Measurements from ENCODE around the gene CACUL1.

CACUL1 gene

GRCh38 chr10:118633786-118634185, 121.0 kb downstream of the CACUL1 start:
- H3K27ac ChIP-seq (ENCODE audit: low read depth, low read length) = no peak overlapping the region
- H4K20me1 ChIP-seq (ENCODE audit: control insufficient read depth, insufficient read depth, low read depth, low read length) = no peaks in the 10 kb centered on the region
- H3K27me3 ChIP-seq (ENCODE audit: control insufficient read depth, low read length) = peaks cover 7% of the 10 kb centered on the region; the same call in 1 of the 2 replicates
- no peaks in the 10 kb centered on the region for H3K4me1 ChIP-seq (ENCODE audit: control insufficient read depth, low read length)
- no peak overlapping the region for H3K4me3 ChIP-seq (ENCODE audit: low read length)
- no peak for TF ChIP-seq EZH2phosphoT487 (IDR thresholded peaks at IDR 0.05; ENCODE audit: borderline replicate concordance, low read length)
- TF ChIP-seq CTCF (IDR thresholded peaks at IDR 0.05; ENCODE audit: low read depth, low read length, poor library complexity, severe bottlenecking) = no peak
- H3F3A ChIP-seq (ENCODE audit: control insufficient read depth, insufficient read depth) = no peaks in the 10 kb centered on the region
- H3K9me3 ChIP-seq (ENCODE audit: control insufficient read depth, insufficient read depth, low read length) = no peaks in the 10 kb centered on the region
- no peaks in the 10 kb centered on the region for H3K36me3 ChIP-seq (ENCODE audit: control insufficient read depth, low read length)
- H3K9me2 ChIP-seq (replicated peaks; ENCODE audit: control insufficient read depth, low read length) = no peaks in the 10 kb centered on the region
- H3K4me2 ChIP-seq (ENCODE audit: low read length) = no peak overlapping the region
- H3K79me2 ChIP-seq (ENCODE audit: control insufficient read depth, low read length) = no peaks in the 10 kb centered on the region

GRCh38 chr10:118629211-118629610, 125.6 kb downstream of the CACUL1 start:
- Histone ChIP-seq H3K9me3 (ENCODE audit: control insufficient read depth, insufficient read depth, low read length) (no peaks in the 10 kb centered on the region), H3K27ac (ENCODE audit: low read depth, low read length) (no peak overlapping the region), H3K79me2 (ENCODE audit: control insufficient read depth, low read length) (no peaks in the 10 kb centered on the region), H3K4me2 (ENCODE audit: low read length) (no peak overlapping the region), H4K20me1 (ENCODE audit: control insufficient read depth, insufficient read depth, low read depth, low read length) (no peaks in the 10 kb centered on the region), H3K4me3 (ENCODE audit: low read length) (no peak overlapping the region), H3F3A (ENCODE audit: control insufficient read depth, insufficient read depth) (no peaks in the 10 kb centered on the region), H3K9me2 (replicated peaks; ENCODE audit: control insufficient read depth, low read length) (no peaks in the 10 kb centered on the region), H3K36me3 (ENCODE audit: control insufficient read depth, low read length) (no peaks in the 10 kb centered on the region), H3K4me1 (ENCODE audit: control insufficient read depth, low read length) (no peaks in the 10 kb centered on the region), H3K27me3 (ENCODE audit: control insufficient read depth, low read length) (peaks cover 4% of the 10 kb centered on the region; the same call in 1 of the 2 replicates)
- TF ChIP-seq EZH2phosphoT487 (IDR thresholded peaks at IDR 0.05; ENCODE audit: borderline replicate concordance, low read length) (no peak), CTCF (IDR thresholded peaks at IDR 0.05; ENCODE audit: low read depth, low read length, poor library complexity, severe bottlenecking) (no peak)

GRCh38 chr10:118628397-118628796, 126.4 kb downstream of the CACUL1 start:
- H3K4me3 ChIP-seq (ENCODE audit: low read length) = no peak overlapping the region
- TF ChIP-seq EZH2phosphoT487 (IDR thresholded peaks at IDR 0.05; ENCODE audit: borderline replicate concordance, low read length) (no peak), CTCF (IDR thresholded peaks at IDR 0.05; ENCODE audit: low read depth, low read length, poor library complexity, severe bottlenecking) (no peak)
- no peaks in the 10 kb centered on the region for H3K9me3 ChIP-seq (ENCODE audit: control insufficient read depth, insufficient read depth, low read length)

More at GRCh38 chr10:118628397-118628796, 126.4 kb downstream of the CACUL1 start:
- Histone ChIP-seq H3K9me2 (replicated peaks; ENCODE audit: control insufficient read depth, low read length) (no peaks in the 10 kb centered on the region), H3K27me3 (ENCODE audit: control insufficient read depth, low read length) (peaks cover 4% of the 10 kb centered on the region; the same call in 1 of the 2 replicates), H3K27ac (ENCODE audit: low read depth, low read length) (no peak overlapping the region), H3K4me1 (ENCODE audit: control insufficient read depth, low read length) (no peaks in the 10 kb centered on the region), H3K79me2 (ENCODE audit: control insufficient read depth, low read length) (no peaks in the 10 kb centered on the region), H3K36me3 (ENCODE audit: control insufficient read depth, low read length) (no peaks in the 10 kb centered on the region), H4K20me1 (ENCODE audit: control insufficient read depth, insufficient read depth, low read depth, low read length) (no peaks in the 10 kb centered on the region), H3F3A (ENCODE audit: control insufficient read depth, insufficient read depth) (no peaks in the 10 kb centered on the region), H3K4me2 (ENCODE audit: low read length) (no peak overlapping the region)
